LHCN-M2 (cell line): ENCODE results near the gene CD81. TPM values are rescaled to one million over a fixed set of nuclear protein-coding genes. Genes with fewer than 3 reads are reported as not detected.
"Not testable (repeated sequence)": the region's sequence is repeated elsewhere in the genome, so short reads cannot be mapped to it uniquely, and the experiment has no call there.

Experiments used
- DNase-seq: peaks from one replicate; pipeline ENCODE4 v3.0.0-alpha.2; 2012; ENCODE audit warnings: low read depth
- polyA plus RNA-seq: library from polyadenylated mRNA; unstranded; fragments of >200 nt; gene quantifications from one replicate; pipeline ENCODE4 v1.2.1, GENCODE V29; 2012; ENCODE audit warnings: missing spikeins
- total RNA-seq: library from RNA; depleted of rRNA; stranded (reverse); fragments of >200 nt; gene quantifications from 2 replicates; pipeline ENCODE4 v1.2.3, GENCODE V29; 2014; rRNA removed

Gene CD81, protein sequence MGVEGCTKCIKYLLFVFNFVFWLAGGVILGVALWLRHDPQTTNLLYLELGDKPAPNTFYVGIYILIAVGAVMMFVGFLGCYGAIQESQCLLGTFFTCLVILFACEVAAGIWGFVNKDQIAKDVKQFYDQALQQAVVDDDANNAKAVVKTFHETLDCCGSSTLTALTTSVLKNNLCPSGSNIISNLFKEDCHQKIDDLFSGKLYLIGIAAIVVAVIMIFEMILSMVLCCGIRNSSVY
- 265 and 305 TPM in 2 replicates for total RNA-seq
- 692 TPM for polyA plus RNA-seq

DNA sequence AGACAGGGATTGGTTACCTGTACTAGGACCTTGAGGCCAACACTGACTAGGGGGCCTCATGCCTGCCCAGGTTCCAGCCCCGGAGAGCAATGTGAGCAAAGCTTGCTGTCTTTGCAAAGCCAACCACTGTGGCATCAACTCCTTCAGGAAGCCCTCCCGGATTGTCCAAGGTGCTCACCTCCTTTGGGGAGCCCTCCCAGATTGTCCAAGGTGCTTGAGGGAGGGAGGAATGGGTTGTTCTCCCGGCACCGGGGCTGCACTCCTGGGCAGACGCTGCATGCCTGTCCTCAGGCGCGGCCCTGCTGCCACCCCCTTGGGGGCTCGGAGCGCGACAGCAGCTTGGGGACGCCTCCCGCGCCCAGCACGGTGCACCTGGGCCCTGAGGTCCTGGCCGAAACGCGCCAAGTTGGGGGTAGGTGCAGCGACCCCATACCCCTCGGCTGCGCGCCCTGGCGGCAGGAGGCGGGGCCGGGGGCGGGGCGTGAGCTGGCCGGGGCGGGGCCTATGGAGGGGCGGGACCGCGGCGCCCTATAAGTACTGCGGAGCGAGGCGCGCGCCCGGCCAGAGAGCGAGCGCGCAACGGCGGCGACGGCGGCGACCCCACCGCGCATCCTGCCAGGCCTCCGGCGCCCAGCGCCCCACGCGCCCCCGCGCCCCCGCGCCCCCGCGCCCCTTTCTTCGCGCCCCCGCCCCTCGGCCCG, at the start of gene CD81:
TSS of gene CD81 (plus strand) at position 560 of the 701 bp plus-strand sequence. CDS start 240 bp downstream, outside the sequence.
- no peak for DNase-seq

DNA sequence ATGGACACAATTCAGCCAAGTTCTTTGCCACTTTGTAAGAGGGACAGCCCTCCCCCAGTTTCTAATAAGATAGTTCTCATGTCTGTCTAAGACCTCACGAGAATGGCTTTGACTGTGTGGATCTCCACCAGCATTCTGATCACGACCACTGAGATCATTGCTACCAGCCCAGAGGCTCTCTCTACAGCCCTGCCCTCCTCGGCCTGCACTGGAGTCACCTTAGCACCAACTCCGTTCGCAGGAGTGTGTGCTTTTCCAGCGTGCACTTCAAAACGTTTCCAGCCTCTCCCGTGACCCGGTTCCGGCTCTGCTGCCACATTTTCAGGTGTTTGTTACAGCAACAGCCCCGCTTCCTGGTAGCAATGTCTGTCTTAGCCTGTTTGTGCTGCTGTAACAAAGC, 49.1 kb upstream of the CD81 start:
- no peak for DNase-seq

- DNase-seq, result no peak
Measured at GRCh38 chr11:2328656-2329354, 48.3 kb upstream of the CD81 start.

DNA sequence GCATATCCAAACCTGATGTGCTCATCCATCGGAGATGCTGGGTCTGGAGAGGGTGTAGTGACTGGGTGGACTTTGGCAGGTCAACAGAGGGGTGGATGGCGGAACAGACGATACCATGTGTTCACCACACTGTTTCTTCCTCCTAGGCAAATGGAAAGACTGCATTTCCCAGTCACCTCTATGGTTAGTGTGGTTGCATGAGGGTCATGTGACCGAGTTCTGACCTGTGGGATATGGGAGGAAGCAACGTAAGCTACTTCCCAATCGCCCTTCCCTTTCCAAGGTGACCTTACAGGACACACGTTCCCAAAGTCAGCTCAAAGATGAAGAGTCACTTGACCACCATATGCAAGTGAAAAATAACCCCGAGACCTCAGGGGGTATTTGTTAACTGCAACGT, 47.6 kb upstream of the CD81 start:
- no peak for DNase-seq

- DNase-seq, result no peak
Measured at GRCh38 chr11:2330696-2331095, 46.4 kb upstream of the CD81 start.

GRCh38 chr11:2331404-2331803, 45.7 kb upstream of the CD81 start:
- DNase-seq, result no peak

GRCh38 chr11:2332569-2332968, 44.5 kb upstream of the CD81 start:
- DNase-seq, result not testable (repeated sequence)

GRCh38 chr11:2333486-2334205, 43.5 kb upstream of the CD81 start:
- DNase-seq, result not testable (repeated sequence)

DNA sequence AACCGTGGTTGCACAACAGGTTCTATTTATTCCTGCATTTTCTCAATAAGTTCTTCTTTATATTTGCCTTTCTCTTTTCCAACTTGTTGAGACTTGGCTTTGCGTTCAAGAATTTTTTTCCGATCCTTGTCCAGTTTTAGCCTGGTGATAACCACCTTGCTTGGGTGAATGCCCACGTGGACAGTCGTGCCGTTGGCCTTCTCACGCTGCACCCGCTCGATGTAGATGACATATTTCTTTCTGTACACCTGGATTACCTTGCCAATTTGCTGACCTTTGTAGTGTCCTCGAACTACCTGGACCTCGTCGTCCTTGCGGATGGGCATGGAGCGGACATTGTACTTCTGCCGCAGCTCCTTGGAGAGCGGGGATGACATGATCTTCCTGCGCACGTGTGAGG, 41.8 kb upstream of the CD81 start:
- not testable (repeated sequence) for DNase-seq

- not testable (repeated sequence) for DNase-seq
Measured at GRCh38 chr11:2338760-2339159, 38.4 kb upstream of the CD81 start.

DNA sequence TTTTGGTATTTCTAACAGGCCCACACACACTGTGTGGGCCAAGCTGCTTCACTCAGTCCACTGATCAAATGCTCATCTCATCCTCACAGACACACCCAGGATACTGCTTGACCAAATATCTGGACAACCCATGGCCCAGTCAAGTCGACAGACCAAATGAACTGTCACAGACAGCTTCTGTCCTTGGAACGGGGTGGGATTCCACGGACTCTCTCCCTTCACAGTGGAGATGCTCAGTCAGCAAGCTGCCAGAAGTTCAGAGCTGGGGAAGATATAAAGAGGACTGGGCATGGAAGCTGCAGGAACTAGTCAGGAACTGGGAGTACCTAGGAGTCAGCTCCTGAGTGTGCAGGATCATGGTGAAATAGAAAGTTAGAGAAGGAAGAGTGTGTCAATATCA, 34.6 kb upstream of the CD81 start:
- no peak for DNase-seq

- DNase-seq, result no peak
Measured at GRCh38 chr11:2342981-2343380, 34.1 kb upstream of the CD81 start.

DNA sequence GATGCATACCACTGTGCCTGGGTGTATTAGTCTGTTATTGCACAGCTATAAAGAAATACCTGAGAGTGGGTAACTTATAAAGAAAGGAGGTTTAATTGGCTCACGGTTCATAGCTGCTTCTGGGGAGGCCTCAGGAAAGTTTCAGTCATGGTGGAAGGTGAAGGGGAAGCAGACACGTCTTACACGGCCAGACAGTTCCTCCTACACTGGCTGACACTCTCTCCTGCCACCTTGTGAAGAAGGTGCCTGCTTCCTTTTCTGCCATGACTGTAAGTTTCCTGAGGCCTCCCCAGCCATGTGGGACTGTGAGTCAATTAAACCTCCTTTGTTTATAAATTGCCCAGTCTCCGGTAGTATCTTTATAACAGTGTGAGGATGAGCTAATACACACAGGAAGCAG, 33.6 kb upstream of the CD81 start:
- no peak for DNase-seq

- DNase-seq, result no peak
Measured at GRCh38 chr11:2345050-2345449, 32.1 kb upstream of the CD81 start.

DNA sequence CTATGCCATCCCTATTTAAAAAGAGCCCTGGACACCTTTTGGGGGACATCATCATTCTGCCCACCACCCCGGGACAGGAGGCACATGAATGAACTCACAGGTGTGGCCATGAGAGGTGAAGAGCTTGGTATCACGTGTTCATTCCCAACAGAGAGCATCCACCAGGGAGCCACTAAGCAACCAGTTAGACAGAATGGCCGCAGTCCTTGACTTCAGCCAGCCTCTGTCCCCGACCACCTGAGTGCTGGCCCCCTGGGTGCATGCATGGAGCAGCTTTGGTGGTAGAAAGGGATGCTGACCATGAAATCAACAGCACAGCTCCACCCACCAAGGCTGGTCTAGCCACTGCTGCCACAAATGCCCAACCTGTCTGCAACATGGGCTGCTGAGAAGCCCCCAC, 31.1 kb upstream of the CD81 start:
- DNase-seq, result no peak

DNA sequence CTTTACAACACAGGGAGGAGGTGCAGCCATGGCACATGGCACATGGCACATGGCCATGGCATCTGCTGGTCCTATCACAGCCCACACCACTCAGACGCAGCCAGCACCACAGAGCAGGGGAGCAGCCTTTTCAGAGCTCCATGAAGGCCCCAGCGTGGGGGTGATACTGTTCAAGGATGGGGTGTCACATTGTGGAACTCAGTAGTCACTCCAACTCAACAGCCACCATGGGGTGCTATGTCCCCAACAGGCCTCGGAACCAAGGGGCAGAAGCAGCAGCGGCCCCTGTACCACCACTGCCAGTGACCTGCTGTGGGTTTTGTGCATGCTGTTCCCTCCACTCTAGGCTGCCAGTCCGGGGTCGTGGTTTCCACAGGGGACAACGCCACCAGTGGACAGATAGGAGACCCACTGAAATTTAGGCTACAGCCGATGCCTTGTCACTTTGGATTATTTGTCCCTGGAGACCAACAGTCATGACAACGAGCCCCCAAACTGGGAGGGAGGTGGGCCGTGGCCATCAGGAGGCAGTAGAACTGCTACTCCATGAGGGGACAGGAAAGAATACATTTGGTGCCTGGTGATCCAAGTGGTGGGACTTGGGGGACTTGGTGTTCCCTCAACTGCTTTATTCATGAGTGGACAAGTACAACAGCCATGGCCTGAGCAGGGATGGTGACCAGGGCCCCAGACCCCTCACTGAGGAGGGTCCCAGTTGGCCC, 30.4 kb upstream of the CD81 start:
- no peak for DNase-seq

DNA sequence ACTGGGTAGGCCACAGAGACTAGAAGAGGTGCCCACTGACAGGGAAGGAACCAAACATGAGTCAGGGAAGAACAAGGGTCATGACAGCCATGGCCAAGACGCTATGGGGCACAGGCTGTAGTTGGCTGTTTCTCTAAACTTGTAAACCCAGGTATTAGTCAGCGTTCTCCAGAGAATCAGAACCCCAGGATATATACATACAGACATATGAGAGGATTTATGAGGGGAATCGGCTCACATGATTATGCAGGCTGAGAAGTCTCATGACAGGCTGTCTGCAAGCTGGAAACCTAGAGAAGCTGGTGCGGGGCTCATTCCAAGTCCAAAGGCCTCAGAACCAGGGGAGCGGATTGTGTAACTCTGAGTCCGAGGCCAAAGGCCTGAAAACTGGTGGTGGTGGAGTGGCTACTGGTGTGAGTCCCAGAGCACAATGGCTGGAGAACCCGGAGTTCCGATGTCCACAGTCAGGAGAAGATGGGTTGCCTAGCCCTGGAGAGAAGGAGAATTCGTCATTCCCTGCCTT, 29.7 kb upstream of the CD81 start:
- no peak for DNase-seq

- peak; percentile 5 for DNase-seq
Measured at GRCh38 chr11:2348986-2349385, 28.1 kb upstream of the CD81 start.

- DNase-seq, result no peak
Measured at GRCh38 chr11:2351701-2352100, 25.4 kb upstream of the CD81 start.

- no peak for DNase-seq
Measured at GRCh38 chr11:2352420-2352819, 24.7 kb upstream of the CD81 start.

DNA sequence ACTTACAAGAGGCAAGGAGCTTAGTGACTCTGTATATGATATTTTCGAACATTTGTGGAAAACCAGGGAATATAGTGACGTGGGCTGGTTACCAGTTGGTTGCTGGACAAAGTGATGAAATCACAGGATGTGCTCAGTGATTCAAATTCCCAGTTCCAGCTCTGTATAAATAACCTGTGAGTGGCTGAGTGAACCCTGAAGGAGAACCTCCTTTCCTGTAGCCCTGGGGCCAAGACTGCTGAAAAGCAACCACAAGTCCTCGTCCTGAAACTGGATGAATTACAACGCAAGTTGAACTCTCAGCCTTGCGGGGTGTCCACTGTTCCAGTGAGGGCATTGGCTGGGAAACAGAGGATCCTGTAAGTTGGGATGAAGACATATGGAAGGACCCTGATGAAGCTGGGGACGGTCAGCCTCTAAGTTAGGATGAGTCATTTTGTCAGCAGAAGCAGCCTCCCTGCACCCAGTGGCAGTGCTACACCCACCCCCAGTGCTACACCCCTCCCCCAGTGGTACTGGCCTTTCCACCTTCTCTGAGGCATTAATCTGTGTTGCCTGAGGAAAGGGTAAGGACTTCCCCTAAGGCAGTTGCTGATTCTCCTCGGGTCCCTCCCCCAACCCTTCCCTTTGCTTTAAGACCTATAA, 22.0 kb upstream of the CD81 start:
- no peak for DNase-seq
